ENCODE data around the gene DCDC2. TPM values are rescaled to one million over a fixed set of nuclear protein-coding genes. Genes with fewer than 3 reads are reported as not detected.

DCDC2 gene
- total and polyA plus RNA-seq, 2 donors (not counting 1 experiment from before 2014, with no cell fraction given), result not detected

- Histone ChIP-seq H3K4me3 (ENCODE audit: control extremely low read depth in 1 of 5, extremely low read depth in 1 of 5, insufficient read depth in 1 of 5, low read depth in 2 of 5, low read length in 4 of 5) (no peak overlapping the region), H3K9me3 (ENCODE audit: control extremely low read depth in 1 of 3, control insufficient read depth in 2 of 3, insufficient read depth in 1 of 3, low read length in 2 of 3) (no peaks in the 10 kb centered on the region), H2AFZ (ENCODE audit: insufficient read depth, low read depth, low read length, poor library complexity, severe bottlenecking) (no peak overlapping the region), H3K36me3 (replicated peaks in 1 of 2; ENCODE audit: control extremely low read depth in 1 of 2, control insufficient read depth in 1 of 2, extremely low read depth in 1 of 2, insufficient read depth in 2 of 2, low read length in 1 of 2) (no peaks in the 10 kb centered on the region), H3K4me1 (ENCODE audit: control insufficient read depth in 2 of 2, insufficient read depth in 2 of 2, low read length in 2 of 2) (no peaks in the 10 kb centered on the region), H3K4me2 (replicated peaks; ENCODE audit: low read depth, low read length, poor library complexity, severe bottlenecking) (no peak overlapping the region), H3K27ac (ENCODE audit: low read length in 2 of 2) (no peak overlapping the region), H3K9ac (ENCODE audit: low read length) (no peak overlapping the region), H3K79me2 (ENCODE audit: control insufficient read depth, insufficient read depth, low read length) (no peaks in the 10 kb centered on the region), H3K27me3 (replicated peaks in 1 of 4; ENCODE audit: control extremely low read depth in 1 of 4, control insufficient read depth in 3 of 4, insufficient read depth in 4 of 4, low read length in 3 of 4) (peaks cover 0 to 4% (median 2%) of the 10 kb centered on the region in 4 experiments), H4K20me1 (ENCODE audit: control insufficient read depth, insufficient read depth, low read length, poor library complexity, severe bottlenecking) (no peaks in the 10 kb centered on the region)
- WGBS (ENCODE audit: insufficient coverage), result no CpG with 5 or more reads among the region's 3 CpGs
- intact Hi-C loops (cut with micrococcal nuclease), result no loop called here
- TF ChIP-seq EZH2 (IDR thresholded peaks at IDR 0.05; ENCODE audit: borderline replicate concordance, insufficient read depth, low read depth, low read length, poor library complexity, severe bottlenecking) (no peak), CTCF (IDR thresholded peaks at IDR 0.05) (no peak)
- Mint-ChIP-seq H3K4me1 (no peaks in the 10 kb centered on the region), H3K9me3 (ENCODE audit: insufficient read depth) (no peaks in the 10 kb centered on the region), H3K4me3 (no peak overlapping the region), H3K27me3 (peaks cover 57% of the 10 kb centered on the region), H3K27ac (no peak overlapping the region)
- no peak for ATAC-seq (ENCODE audit: low read depth)
- no peak for DNase-seq
- ChIA-PET POLR2A (no interaction called here), CTCF (no interaction called here)
These were observed 12.9 kb downstream of the DCDC2 start for GRCh38 chr6:24344976-24345375.

GRCh38 chr6:24340998-24341938 is 16.6 kb downstream of the DCDC2 start:
- no peaks in the 10 kb centered on the region for H4K20me1 ChIP-seq (ENCODE audit: control insufficient read depth, insufficient read depth, low read length, poor library complexity, severe bottlenecking)
- no peak overlapping the region for H3K9ac ChIP-seq (ENCODE audit: low read length)
- no CpG with 5 or more reads among the region's 6 CpGs for WGBS (ENCODE audit: insufficient coverage)
- Mint-ChIP-seq H3K4me1 (no peaks in the 10 kb centered on the region), H3K9me3 (ENCODE audit: insufficient read depth) (peaks cover 11% of the 10 kb centered on the region), H3K27me3 (peaks cover 34% of the 10 kb centered on the region), H3K4me3 (no peak overlapping the region), H3K27ac (no peak overlapping the region)
- TF ChIP-seq CTCF (IDR thresholded peaks at IDR 0.05) (no peak), EZH2 (IDR thresholded peaks at IDR 0.05; ENCODE audit: borderline replicate concordance, insufficient read depth, low read depth, low read length, poor library complexity, severe bottlenecking) (no peak)
- H3K4me3 ChIP-seq (ENCODE audit: control extremely low read depth in 1 of 5, extremely low read depth in 1 of 5, insufficient read depth in 1 of 5, low read depth in 2 of 5, low read length in 4 of 5), result no peak overlapping the region
- ChIA-PET POLR2A (no interaction called here), CTCF (no interaction called here)
- ATAC-seq (ENCODE audit: low read depth), result no peak
- peaks cover 0 to 14% (median 0%) of the 10 kb centered on the region in 3 donors for H3K9me3 ChIP-seq (ENCODE audit: control extremely low read depth in 1 of 3, control insufficient read depth in 2 of 3, insufficient read depth in 1 of 3, low read length in 2 of 3)
- no peak overlapping the region for H2AFZ ChIP-seq (ENCODE audit: insufficient read depth, low read depth, low read length, poor library complexity, severe bottlenecking)
- no peak overlapping the region for H3K27ac ChIP-seq (ENCODE audit: low read length in 2 of 2)
- intact Hi-C loops (cut with micrococcal nuclease), result no loop called here
- H3K36me3 ChIP-seq (replicated peaks in 1 of 2; ENCODE audit: control extremely low read depth in 1 of 2, control insufficient read depth in 1 of 2, extremely low read depth in 1 of 2, insufficient read depth in 2 of 2, low read length in 1 of 2), result no peaks in the 10 kb centered on the region
- no peak overlapping the region for H3K4me2 ChIP-seq (replicated peaks; ENCODE audit: low read depth, low read length, poor library complexity, severe bottlenecking)
- H3K27me3 ChIP-seq (replicated peaks in 1 of 4; ENCODE audit: control extremely low read depth in 1 of 4, control insufficient read depth in 3 of 4, insufficient read depth in 4 of 4, low read length in 3 of 4), result peaks cover 0 to 2% (median 0%) of the 10 kb centered on the region in 4 experiments
- no peaks in the 10 kb centered on the region for H3K79me2 ChIP-seq (ENCODE audit: control insufficient read depth, insufficient read depth, low read length)
- H3K4me1 ChIP-seq (ENCODE audit: control insufficient read depth in 2 of 2, insufficient read depth in 2 of 2, low read length in 2 of 2), result no peaks in the 10 kb centered on the region
- DNase-seq, result no peak
